GM19025 (cell line): Measurements from ENCODE around the gene CNPPD1.
"Not testable (repeated sequence)": the region's sequence is repeated elsewhere in the genome, so short reads cannot be mapped to it uniquely, and the experiment has no call there.

Experiments
- ATAC-seq: cut with Tn5 transposase; IDR thresholded peaks from one replicate; pipeline ENCODE4 v1.9.1; 2021; ENCODE audit warnings: mild to moderate bottlenecking, low read depth, moderate library complexity; ENCODE audit not compliant: unreplicated experiment

CNPPD1 gene

DNA sequence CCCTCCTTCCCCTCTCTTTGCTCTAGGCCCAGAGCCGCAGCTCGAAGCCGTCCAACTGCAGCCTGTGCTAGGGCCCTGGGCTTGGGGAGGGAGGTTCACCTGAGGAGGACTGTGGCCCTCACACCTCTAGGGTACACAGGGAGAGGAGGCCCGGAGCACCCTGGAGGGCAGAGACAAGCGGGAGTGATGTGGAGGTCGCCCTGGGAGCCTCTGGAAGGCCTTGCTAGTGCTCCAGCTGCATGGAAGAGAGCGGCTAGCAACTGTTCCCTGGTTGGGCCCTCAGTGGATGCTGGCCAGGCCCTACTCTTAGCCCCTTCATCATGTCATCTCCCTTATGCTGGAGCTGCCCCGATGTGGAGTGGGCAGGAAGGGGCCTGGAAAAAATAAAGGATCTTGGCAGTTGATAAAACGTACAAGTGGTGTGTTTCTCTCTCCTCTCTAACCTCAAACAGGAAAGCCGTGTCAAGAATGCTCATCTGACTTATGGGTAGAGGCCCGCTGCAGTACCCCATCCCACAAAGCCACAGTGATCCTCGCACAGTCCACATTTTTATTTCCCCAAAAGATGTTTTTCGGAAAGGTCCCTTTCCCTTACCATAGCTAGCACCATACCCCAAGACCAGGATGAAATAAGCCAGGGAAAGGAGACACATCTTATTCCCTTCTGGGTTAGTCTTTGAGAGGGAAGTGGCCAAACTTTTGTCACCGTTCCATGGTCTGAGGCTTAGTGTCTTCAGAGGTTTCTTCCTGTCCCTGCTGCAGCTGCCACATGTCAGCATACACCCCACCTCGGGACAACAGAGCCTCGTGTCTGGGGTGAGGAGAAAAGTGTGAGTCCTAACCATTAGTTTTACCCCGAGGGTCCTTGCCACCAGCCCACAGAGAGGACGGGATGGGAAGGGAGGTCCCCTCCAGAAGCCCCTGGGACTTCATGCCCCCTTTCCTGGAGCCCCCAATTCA is 32.8 kb upstream of the CNPPD1 start:
- ATAC-seq: no peak

DNA sequence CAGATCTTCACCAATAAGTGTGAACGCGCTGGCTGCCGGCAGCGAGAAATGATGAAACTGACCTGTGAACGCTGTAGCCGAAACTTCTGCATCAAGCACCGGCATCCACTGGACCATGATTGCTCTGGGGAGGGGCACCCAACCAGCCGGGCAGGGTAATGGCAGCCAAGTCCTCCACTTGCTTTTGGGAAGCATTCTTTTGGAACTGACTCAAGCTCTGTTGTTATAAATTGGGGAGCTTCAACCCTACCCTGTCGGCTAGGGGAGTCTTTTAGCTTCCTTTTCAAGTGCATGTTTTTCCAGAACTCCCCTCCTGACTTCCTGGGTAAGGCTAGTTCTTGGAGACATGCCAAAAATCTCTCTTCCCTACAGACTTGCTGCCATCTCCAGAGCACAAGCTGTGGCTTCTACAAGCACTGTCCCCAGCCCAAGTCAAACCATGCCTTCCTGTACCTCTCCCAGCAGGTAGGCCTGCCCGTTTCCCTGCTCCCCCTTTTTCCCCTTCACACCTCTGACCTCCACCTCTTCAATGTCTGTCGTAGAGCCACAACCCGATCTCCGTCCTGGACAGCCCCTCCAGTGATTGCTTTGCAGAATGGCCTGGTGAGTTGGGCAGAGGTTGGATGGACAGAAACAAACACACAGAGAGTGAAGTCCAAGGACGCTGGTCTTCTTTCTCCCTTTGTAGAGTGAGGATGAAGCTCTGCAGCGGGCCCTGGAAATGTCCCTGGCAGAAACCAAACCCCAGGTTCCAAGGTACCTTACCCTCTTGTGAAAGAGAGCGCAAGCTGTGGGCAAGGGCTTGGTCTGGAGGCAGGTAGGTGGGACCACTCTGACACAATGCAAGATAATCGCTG is 31.4 kb upstream of the CNPPD1 start:
- ATAC-seq: no peak

DNA sequence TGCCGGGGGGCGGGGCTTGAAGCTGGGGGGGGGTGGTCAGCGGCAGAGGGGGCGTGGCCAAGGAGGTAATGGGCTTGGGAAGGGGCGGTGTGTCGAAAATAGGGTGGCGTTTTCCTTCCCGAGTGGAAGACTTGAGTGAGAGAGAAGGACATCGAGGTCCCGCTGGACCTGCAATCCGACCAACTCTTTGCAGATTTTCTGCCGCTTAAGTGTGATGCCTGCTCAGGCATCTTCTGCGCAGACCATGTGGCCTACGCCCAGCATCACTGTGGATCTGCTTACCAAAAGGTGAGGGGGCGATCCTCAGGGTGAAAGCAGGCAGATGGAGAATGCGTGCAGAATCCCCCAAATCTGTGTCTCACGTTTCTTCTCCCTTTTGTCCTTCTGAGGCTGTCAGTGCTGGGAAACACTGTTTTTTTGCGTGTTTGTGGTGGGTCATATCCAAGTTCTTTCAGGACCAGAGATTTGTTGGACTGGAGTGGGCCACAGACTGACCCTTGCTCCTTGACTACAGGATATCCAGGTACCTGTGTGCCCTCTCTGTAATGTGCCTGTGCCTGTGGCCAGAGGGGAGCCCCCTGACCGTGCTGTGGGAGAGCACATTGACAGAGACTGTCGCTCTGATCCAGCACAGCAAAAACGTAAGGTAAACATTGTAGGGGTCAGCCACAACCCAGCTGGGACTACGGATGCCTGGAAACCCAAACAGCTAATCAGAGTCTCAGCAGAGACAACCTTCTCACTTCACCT is 30.6 kb upstream of the CNPPD1 start:
- no peak for ATAC-seq

DNA sequence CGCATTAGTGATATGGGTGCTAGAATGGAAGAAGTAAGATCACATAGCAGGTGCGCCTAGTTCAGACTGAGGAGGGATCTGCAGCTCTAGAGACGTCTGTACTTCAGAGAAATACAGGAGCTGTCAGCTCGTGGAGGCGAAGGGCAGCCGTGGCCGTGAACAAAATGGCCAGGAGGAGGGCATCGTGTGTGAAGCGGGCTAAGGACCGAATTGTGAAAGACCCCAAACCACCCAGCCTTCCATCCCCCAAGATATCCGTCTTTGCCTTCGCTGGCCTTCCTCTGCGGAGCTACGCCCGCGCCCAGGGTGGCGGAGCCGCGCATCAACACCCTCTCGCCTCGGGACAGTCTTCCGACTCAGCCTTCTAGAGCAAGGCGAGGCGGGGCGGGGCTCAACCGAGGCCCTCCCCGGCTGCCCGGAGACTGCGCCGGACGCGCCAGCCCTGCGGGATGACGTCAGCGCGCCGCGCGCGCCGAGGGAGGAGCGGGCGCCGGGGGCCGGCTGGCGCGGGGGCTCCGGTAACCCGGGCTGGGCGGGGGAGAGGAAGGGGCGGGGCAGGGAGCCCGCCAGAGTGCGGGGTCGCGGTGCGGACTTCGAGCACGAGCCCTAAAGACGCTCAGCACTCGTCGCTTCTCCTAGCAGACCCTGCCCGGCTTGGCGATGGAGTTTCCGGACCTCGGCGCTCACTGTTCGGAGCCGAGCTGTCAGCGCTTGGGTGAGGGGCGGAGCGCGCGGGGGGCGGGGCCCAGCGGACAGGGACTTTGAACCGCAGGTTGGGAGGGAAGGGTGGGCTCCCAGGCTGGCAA is 29.8 kb upstream of the CNPPD1 start, which contains the start of gene ZFAND2B:
Gene ZFAND2B, plus strand, starts transcription at position 455 of the 806 bp plus-strand sequence. Its CDS starts 206 bp downstream, at position 661.
- peak; percentile 94 for ATAC-seq

DNA sequence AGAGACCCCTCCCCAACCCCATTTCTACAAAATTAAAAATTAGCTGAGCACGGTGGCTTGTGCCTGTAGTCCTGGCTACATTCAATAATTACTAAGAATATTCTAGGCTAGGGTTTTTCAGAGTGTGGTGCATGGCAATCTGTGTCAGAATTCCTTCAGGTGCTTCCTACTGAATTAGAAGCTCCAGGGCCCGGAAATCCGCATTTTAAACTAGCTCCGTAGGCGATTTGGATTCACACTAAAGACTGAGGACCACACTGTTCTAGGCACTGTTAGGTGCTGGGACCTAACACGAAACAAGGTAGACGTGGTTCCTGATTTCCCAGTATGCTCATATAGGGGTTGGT is 29.2 kb upstream of the CNPPD1 start:
- no peak for ATAC-seq

DNA sequence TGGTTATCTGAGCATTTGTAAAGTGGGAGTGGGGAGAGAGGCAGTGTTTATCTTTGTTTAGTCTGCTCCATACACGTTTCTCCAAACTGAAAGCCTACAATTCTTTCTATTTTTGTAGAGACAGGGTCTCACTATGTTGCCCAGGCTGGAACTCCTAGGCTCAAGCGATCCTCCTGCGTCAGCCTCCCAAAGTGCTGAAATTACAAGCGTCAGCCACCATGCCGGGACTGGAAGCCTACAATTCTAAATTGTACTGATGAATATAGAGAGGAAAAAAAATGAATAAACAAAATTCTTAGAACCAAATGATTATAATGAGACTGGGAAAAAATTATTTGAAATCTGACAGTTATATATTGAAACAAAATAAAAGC is 28.4 kb upstream of the CNPPD1 start:
- no peak for ATAC-seq

DNA sequence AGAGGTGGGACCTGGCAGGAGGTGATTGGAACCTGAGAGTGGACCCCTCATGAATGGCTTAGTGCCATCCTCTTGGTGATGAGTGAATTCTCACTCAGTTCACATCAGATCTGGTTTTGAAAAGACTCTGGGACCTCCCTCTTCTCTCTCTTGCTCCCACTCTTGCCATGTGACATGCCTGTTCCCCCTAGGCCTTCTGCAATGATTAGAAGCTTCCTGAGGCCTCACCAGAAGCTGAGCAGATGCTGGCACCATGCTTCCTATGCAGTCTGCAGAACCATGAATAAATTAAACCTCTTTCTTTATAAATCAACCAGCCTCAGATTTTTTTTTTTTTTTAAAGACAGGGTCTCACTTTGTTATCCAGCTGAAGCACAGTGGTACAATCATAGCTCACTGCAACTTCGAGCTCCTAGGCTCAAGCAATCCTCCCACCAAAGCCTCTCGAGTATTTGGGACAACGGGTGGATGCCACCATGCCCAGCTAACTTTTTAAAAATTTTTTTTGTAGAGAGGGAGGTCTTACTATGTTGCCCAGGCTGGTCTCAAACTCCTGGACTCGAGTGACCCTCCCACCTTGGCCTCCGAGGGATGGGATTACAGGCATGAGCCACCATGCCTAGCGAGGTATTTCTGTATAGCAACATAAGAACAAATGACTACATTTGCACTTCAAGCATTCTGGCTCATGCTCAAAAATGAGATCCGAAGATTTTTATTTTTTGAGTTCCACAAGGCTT is 27.9 kb upstream of the CNPPD1 start:
- no peak for ATAC-seq

DNA sequence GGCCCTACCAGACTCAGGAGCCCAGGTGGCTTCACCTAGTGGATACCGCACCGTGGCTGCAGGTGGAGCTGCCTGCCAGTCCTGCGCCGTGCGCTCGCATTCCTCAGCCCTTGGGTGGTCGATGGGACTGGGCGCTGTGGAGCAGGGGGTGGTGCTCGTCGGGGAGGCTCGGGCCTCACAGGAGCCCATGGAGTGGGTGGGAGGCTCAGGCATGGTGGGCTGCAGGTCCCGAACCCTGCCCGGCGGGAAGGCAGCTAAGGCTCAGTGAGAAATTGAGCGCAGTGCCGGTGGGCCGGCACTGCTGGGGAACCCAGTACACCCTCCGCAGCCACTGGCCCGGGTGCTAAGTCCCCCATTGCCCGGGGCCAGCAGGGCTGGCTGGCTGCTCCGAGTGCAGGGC is 24.6 kb upstream of the CNPPD1 start:
- not testable (repeated sequence) for ATAC-seq

DNA sequence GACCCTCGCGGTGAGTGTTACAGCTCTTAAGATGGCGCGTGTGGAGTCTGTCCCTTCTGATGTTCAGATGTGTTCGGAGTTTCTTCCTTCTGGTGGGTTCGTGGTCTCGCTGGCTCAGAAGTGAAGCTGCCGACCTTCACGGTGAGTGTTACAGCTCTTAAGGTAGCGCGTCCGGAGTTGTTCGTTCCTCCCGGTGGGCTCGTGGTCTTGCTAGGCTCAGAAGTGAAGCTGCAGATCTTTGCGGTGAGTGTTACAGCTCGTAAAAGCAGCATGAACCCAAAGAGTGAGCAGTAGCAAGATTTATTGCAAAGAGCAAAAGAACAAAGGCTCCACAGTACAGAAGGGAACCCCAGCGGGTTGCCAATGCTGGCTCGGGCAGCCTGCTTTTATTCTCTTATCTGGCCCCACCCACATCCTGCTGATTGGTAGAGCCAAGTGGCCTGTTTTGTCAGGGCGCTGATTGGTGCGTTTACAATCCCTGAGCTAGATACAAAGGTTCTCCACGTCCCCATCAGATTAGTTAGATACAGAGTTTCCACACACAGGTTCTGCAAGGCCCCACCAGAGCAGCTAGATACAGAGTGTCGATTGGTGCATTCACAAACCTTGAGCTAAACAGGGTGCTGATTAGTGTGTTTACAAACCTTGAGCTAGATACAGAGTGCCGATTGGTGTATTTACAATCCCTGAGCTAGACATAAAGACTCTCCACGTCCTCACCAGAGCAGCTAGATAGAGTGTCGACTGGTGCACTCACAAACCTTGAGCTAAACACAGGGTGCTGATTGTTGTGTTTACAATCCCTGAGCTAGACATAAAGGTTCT is 24.0 kb upstream of the CNPPD1 start:
- not testable (repeated sequence) for ATAC-seq

DNA sequence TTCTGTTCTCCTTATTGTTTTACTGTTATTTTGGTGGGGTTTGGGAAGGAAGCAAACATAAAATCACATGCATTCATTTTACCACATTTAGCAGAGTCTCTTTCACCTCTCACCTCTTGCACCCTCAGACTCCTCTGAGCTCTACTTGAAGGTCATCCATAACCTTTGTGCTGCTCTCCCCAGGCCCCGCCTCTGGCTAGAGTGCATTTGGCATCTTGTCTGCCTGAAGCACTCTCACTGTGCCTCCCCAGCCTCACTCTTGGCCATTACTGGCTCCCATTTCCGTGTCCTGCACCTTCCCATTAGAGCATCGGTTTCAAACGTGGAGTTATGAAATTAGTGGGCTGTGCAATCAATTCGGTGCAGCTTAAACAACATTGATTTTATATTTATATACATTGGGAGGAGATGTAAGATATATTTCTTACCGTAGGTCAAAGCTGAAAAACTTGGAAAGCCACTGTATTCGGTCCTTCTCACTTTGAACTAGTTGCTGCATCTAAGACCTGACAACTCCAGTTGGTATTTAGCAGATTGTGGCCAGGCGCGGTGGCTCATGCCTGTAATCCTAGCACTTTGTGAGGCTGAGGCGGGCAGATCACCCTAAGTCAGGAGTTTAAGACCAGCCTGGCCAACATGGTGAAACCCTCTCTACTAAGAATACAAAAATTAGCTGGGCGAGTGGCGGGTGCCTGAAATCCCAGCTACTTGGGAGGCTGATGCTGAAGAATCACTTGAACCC is 22.9 kb upstream of the CNPPD1 start:
- ATAC-seq: no peak

DNA sequence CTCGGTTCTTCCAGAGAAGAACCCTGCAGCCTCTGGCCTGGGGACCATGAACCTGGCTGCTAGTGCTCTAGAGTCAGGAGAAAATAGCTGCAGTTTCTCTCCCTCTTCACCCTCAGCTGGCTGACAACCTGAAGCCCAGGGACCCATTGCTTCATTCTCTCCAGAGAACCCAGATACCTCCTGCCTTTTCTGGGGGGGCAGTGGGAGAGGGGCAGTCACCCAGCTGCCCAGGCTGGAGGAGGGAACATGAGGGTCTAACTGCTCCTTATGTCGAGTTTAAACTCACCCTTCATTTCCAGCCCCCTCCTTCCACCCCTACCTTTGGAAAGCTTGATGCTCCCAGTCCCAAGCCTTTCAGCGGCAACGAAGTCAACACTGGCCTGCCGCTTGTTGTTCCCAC is 22.2 kb upstream of the CNPPD1 start:
- ATAC-seq: no peak

DNA sequence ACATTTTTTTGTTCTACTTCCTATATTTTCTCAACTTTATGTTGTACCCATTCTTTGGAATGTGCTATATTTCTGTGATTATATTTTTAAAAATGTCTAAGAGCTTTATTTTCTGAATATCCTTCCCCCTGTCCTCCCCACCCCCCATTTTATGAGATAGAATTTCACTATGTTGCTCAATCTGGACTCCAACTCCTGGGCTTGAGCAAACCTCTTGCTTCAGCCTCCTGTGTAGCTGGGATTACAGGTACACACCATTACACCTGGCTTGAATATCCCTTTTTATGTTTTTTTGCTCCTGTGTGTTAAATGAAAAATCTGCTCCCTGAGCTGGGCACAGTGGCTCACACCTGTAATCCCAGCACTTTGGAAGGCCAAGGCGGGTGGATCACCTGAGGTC is 20.7 kb upstream of the CNPPD1 start:
- ATAC-seq: no peak

DNA sequence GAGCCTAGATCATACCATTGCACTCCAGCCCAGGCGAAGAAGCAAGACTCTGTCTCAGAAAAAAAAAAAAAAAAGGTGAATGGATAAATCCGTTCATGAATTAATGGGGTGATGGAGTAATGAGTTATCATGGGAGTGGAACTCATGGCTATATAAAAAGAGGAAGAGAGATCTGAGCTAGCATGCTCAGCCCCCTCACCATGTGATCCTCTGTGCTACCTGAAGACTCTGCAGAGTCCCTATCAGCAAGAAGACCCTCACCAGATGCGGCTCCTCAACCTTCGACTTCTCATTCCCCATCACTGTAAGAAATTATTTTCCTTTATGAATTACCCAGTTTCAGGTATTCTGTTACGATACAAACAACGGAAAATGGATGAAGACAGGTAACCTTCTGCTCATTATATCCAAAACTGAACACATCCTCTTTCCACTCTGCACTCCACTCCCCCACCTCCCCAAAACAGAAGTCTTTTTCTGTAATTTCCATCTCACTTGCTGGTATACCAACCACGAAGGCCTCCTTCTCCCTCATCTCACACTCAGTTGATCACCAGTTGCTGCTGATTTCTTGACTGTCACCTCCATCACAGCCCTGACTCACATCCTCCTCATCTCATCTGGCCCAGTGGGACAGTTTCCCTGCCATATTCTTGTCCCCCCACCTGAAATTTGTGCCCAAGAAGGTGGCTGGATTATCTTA is 10.2 kb upstream of the CNPPD1 start:
- ATAC-seq: no peak

DNA sequence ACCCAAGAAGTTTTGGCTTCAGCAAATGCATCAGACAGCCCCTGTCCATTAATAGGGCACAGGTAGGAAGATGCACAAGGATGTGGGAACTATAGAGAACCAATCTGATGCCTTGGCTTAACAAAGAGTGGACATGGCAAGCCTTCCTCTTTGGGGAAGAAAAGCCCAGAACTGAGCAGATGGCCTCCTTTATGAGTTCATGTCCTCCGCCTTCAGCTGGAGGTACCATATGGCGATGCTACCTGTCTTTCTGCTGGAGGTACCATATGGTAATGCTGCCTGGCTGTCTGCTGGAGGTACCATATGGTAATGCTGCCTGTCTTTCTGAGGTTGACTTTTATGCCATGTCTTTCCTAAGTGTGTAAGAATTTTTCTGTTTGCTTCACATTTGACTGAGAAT is 7.4 kb upstream of the CNPPD1 start:
- ATAC-seq: no peak

DNA sequence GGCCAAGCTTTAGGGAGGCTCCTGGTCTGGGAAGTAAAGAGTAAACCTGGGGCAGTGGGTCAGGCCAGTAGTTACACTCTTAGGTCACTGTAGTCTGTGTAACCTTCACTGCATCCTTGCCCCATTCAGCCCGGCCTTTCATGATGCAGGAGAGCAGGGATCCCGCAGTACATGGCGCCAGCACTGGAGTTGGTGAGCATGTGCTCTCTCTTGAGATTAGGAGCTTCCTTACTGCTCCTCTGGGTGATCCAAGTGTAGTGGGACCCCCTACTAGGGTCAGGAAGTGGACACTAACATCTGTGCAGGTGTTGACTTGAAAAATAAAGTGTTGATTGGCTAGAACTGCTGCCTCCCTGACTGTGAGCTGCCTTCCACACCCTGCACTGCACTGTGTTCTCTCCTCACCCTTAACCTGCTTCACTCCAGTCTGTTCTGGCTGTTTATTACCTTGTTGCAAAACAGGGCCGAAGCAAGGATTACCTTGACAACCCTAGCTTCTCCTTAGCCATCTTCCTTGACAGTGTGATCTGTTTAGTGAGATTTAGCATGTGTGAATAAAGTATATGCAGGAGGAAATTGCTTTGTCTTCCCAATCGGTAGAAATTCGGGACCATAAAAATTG is 6.5 kb upstream of the CNPPD1 start:
- no peak for ATAC-seq

DNA sequence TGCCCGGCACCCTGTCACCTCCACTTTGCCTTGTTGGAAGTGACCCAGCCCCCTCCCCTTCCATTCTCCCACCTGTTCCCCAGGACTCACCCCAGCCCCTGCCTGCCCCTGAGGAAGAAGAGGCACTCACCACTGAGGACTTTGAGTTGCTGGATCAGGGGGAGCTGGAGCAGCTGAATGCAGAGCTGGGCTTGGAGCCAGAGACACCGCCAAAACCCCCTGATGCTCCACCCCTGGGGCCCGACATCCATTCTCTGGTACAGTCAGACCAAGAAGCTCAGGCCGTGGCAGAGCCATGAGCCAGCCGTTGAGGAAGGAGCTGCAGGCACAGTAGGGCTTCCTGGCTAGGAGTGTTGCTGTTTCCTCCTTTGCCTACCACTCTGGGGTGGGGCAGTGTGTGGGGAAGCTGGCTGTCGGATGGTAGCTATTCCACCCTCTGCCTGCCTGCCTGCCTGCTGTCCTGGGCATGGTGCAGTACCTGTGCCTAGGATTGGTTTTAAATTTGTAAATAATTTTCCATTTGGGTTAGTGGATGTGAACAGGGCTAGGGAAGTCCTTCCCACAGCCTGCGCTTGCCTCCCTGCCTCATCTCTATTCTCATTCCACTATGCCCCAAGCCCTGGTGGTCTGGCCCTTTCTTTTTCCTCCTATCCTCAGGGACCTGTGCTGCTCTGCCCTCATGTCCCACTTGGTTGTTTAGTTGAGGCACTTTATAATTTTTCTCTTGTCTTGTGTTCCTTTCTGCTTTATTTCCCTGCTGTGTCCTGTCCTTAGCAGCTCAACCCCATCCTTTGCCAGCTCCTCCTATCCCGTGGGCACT is 5.8 kb upstream of the CNPPD1 start:
- no peak for ATAC-seq
